GM19468 (cell line): ENCODE data around the gene OPALIN.

Source experiments
- ATAC-seq: cut with Tn5 transposase; IDR thresholded peaks from one replicate; pipeline ENCODE4 v1.9.1; 2021; ENCODE audit warnings: mild to moderate bottlenecking, moderate library complexity, moderate number of reproducible peaks; ENCODE audit not compliant: unreplicated experiment; ENCODE audit errors: extremely low read depth

OPALIN gene

GRCh38 chr10:96374985-96375830, 16.4 kb upstream of the OPALIN start:
- ATAC-seq = no peak

DNA sequence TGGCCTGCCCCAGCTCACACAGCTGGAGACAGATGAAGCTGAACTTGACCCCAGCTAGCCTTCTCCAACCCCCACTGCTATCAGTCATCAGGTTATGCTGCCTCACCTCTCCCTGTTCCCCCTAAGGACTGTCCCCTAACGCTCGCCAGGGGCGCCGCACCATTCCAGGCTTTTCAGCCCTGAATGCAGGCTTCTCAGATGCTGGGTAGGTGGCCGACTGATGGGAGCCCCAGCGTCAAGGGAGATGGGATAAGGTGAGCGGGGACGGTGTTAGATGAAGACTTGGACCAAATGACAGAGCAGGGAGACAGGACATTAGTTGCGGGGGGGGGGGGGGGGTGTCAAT, 15.8 kb upstream of the OPALIN start:
- ATAC-seq = no peak

- ATAC-seq = no peak
Observed at GRCh38 chr10:96374004-96374403, 15.2 kb upstream of the OPALIN start.

- no peak for ATAC-seq
Observed at GRCh38 chr10:96371356-96371755, 12.6 kb upstream of the OPALIN start.

DNA sequence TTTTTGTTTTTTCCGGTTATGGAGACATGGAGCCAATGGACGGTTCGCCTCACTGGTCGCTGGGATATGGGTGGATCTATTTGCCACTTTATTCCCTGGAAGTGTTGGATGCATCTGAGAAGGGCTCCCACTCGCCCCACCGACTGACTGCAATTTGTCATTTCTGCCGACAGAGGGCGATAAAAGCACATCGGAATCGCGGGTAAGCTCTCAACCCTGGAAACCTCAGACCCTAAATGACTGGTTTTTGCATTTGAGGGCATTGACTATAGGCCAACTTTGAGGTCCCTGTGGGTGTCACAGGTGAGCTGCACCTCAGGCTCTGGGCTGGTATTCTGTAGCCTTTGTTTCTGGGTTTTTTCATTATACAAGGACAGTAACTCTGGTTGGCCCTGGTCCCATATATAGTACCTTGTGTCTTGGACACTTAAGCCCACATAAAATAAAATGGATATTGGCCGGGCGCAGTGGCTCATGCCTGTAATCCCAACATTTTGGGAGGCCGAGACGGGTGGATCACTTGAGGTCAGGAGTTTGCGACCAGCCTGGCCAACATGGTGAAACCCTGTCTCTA, 11.9 kb upstream of the OPALIN start:
- no peak for ATAC-seq

- no peak for ATAC-seq
Observed at GRCh38 chr10:96369890-96370583, 11.2 kb upstream of the OPALIN start.

GRCh38 chr10:96368971-96369370, 10.2 kb upstream of the OPALIN start:
- no peak for ATAC-seq

DNA sequence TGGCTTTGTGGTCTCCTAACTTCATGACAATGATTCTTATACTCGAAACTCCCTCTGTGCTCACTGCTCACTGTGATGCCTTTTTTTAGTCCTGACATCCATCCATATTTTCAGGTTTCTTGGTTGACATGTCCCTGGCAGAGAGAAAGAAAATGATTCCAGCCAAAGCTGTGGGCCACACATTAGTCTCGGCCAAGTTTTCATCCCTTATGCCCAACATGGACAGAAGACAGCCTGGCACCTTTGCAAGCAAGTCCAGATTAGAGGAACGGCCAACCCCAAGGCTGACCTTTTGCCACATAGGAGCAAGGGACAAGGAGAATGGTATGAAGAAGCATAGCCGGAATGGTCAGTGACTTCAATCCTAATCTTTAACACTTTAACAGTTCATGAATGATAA, 8.7 kb upstream of the OPALIN start:
- ATAC-seq = no peak

- no peak for ATAC-seq
Observed at GRCh38 chr10:96366508-96366907, 7.7 kb upstream of the OPALIN start.

GRCh38 chr10:96365571-96365970, 6.8 kb upstream of the OPALIN start:
- ATAC-seq = no peak

DNA sequence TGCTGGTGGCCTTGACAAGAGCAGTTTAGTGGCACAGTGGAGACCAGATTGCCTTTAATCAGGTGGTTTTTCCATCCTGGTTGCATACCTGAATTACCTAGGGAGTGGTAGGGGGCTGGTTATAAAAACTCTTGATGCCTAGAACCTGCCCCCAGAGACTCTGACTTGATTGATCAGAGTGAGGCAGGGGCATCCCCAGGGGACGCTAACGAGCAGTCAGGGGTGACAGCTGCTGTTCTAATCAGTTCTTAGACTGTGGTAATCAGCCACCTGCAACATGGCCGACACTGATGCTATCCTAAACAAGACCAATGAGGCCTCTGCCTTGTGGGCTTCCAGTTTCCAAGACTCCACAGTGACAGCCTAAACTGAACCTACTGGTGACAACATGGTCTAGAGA, 2.0 kb upstream of the OPALIN start:
- ATAC-seq = no peak

DNA sequence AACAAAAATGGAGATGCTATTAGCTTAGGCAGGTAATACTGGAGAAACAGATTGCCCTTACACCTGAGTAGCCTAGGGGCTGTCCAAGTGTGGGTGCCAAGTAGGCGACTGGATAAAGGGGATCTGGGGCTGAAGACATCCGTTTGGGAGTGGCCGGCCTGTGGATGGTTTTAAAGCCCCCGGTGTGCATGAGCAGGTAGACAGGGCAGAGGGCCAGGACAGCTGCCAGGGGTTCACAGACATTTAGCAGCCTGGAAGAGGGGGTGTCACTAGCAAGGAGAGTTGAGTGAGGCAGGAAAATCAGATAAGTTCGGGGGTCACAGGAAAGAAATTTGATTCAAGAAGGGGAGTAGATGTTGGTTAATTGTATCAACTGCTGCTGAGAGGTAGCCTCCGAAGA, 1.5 kb upstream of the OPALIN start:
- ATAC-seq = no peak

- ATAC-seq = no peak
Observed at GRCh38 chr10:96359616-96360015, 814 bp upstream of the OPALIN start.

DNA sequence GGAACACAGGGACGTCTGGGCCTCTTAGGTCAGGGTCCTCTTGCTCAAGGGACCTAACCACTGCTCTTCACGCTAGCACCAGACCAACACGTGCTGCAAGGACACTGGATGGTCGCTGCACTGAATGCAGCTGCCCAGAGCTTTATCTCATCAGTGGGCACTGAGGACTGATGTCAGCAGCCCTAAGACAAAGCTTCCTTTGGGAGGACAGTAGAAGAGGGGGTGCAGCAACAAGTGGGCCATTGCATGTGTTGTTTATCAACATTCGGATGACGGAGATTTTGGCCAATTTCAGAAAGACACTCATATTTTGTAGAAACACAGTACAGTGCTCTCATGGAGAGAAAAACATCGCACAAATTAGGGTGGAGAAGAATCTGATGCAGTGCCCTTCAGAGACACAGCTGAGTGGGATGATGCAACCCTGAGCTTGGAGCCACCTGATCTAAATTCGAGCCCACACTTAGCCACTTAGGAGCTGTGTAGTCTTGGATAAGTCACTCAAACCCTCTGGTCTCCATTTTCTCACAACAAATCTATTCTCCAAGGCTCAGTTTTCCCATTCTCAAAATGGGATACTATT, 1.7 kb downstream of the OPALIN start:
- ATAC-seq = no peak

DNA sequence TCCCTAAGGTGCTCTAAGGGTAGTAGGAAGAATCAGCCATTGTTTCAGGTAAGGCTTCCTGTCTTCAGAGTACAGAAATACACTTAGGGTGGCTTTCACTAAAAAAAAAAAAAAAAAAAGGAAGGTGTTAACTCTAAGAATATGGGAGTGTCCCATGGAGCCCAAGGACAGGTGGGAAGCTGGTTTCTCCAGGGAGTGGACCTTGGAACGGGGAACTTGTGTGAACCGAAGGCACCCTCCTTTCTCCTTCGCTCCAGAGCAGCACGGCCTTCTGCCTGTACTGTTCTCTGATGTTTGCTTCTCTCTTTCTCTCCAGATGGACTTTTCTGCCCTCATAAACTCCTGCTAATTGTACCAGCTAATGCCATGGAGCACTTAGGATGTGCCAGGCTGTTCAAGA, 6.2 kb downstream of the OPALIN start:
- ATAC-seq = no peak

- no peak for ATAC-seq
Observed at GRCh38 chr10:96352027-96352426, 6.8 kb downstream of the OPALIN start.

DNA sequence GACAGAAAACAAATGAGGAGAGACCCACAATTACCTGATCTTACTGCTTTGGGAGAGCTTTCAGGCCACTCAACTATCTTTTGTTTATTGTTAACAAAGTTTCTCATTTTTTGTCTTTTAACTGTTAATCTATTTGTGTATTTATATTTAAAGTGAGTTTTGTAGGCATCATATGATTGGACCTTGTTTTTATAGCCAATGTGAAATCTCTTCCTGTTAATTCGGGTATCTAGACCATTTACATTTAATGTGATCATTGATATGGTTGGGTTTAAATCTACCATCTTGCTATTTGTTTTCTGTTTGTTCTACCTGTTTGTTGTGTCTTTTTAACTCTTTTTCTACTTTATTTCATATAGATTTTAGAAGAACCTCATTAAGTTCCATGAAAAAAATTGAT, 12.5 kb downstream of the OPALIN start:
- ATAC-seq = no peak

- ATAC-seq = no peak
Observed at GRCh38 chr10:96345222-96345621, 13.6 kb downstream of the OPALIN start.

GRCh38 chr10:96344178-96344577, 14.6 kb downstream of the OPALIN start:
- no peak for ATAC-seq

- ATAC-seq = no peak
Observed at GRCh38 chr10:96342402-96342801, 16.4 kb downstream of the OPALIN start.
